GM21447 (cell line): Measurements from ENCODE around the gene SP6.

ENCODE experiments used
- ATAC-seq: cut with Tn5 transposase; IDR thresholded peaks from one replicate; pipeline ENCODE4 v1.9.1; 2021; ENCODE audit not compliant: unreplicated experiment

SP6 gene

GRCh38 chr17:47857551-47858455 is 6.8 kb upstream of the SP6 start:
- no peak for ATAC-seq

GRCh38 chr17:47856830-47857229 is 5.9 kb upstream of the SP6 start:
- ATAC-seq: no peak

- no peak for ATAC-seq
Measured at GRCh38 chr17:47855737-47856136, 4.8 kb upstream of the SP6 start.

- ATAC-seq: no peak
Measured at GRCh38 chr17:47853616-47854015, 2.7 kb upstream of the SP6 start.

GRCh38 chr17:47852113-47852949 is 1.4 kb upstream of the SP6 start:
- ATAC-seq: no peak

- no peak for ATAC-seq
Measured at GRCh38 chr17:47851764-47852112, 775 bp upstream of the SP6 start.

- no peak for ATAC-seq
Measured at GRCh38 chr17:47850373-47850691, 631 bp downstream of the SP6 start.

- no peak for ATAC-seq
Measured at GRCh38 chr17:47848198-47848513, 2.8 kb downstream of the SP6 start.

DNA sequence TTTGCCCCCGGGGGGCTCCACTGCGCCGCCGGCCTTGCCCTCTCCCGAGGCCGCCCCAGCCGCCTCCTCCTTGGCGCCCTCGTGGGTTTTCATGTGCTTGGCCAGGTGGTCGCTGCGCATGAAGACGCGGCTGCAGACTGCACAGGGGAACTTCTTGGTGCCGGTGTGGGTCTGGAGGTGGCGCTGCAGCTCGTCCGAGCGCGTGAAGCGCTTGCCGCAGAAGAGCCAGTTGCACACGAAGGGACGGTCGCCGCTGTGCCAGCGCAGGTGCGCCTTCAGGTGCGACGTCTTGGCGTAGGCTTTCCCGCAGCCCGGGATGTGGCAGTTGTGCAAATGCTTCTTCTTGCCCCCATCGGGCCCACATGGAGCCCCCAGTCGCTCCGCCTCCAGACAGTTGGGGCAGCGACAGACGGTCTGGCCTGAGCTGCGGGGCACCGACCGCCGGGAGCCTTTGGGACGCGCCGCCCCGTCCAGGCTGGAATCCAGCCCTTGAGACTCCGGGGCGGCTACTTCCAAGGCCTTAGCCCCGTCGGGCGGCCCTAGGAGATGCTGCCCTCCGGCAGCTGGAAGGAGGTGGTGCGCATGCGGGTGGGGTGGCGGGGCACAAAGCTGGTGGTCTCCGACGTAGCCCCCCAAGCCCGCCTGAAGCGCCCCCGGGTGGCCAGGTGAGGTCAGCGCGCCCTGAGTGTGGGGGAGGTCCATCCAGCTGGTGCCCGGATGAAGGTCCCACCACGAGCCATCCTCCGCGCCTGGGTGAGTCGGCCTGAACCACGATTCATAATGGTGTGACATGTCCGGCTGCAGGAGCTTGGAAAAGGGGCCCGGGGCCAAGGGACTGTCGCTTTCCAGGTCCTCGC is 3.4 kb downstream of the SP6 start:
- ATAC-seq: no peak

- ATAC-seq: no peak
Measured at GRCh38 chr17:47846716-47847340, 4.1 kb downstream of the SP6 start.

- ATAC-seq: no peak
Measured at GRCh38 chr17:47845716-47846075, 5.3 kb downstream of the SP6 start.

DNA sequence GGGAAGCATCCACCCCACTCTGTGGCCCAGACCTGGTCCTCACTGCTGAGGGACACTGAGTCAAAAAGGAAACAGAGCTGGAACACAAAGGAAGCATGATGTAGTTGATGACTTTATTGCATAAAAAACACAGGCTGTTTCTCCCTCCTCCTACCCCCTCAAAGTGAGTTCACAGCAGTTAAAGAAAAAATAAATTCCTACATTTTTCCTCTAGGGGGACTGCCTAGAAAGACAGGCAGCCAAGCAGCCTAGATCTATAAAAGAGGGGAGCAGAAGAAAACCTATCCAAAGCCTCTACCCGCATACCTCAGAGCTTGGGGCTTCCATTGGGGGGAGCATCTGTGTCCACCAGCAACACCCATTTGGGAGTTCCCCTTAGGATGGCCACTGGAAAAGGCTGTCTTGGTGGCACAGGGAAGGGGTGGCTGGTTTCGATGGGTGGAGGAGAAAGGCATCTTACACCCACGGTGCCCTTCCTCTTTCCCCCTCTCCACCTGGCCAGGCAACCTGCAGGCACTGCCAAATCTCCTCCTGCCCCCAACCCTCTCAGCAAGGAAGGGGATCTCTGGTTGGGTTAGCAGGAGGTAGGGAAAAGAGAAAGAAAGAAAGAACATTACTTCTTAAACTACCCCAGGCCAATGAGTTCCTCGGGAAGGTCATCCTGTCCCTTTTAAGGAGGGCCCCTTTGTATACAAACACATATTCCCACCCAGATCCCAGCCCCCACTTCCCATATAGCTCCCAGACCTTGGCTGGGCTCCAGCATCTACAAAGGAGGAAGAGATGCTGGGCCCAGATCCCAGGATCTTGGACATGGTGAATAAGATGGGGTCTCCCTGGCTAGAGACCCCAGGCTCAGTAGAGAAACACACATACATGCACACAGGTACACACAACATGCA is 5.9 kb downstream of the SP6 start:
- ATAC-seq: no peak

- ATAC-seq: no peak
Measured at GRCh38 chr17:47844227-47844626, 6.7 kb downstream of the SP6 start.

- ATAC-seq: no peak
Measured at GRCh38 chr17:47843391-47843730, 7.6 kb downstream of the SP6 start.

GRCh38 chr17:47841488-47842291 is 9.3 kb downstream of the SP6 start:
- no peak for ATAC-seq

GRCh38 chr17:47840742-47841487 is 10.0 kb downstream of the SP6 start, which contains the start of gene SCRN2:
SCRN2 (minus strand) TSS chr17:47841273; CDS start chr17:47840843, 430 bp downstream.
- peak; percentile 80 for ATAC-seq

DNA sequence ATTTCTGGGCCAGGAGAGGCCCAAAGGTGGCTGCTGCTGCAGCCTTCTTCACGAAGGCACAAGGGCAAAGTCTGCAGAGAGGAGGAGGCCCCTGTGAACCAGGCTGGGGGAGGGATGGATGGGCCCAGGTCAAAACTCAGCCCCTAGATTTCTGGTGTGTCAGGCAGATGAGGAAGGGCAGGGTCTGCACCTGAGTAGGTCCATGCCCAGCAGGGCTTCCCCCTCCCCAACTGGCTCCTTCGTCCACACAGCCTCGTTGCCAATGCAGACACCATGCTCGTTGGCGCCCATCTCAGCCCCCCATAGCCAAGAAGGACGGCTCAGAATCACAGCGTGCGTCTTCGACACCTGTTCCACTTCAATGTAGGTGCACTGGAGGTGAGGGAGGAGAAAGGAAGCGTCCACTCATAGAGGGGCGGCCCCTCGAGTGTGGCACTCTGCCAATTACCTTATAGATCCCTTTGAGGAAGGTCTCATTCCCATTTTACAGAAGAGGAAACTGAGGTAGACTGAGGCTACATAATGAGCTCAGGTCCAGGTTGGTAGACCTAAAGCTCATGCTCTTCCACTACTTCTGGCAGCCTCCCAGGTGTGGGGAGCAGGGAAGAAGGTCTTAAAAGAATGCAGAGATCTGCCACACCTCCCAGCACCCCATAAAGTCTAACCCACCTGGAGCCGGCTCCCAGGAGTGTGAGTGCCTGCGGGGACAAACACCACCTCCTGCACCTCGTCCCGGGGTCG is 10.8 kb downstream of the SP6 start:
- no peak for ATAC-seq

GRCh38 chr17:47839071-47839470 is 11.9 kb downstream of the SP6 start:
- ATAC-seq: no peak
